NCI-H187 treated with DMSO at 0.1 percent for 48 hours (cell line): Measurements from ENCODE around the gene FCHO2.

ENCODE experiments used
- DNase-seq: peaks from one replicate; lab custom pipeline; 2025; lab: John Stamatoyannopoulos, UW

FCHO2 gene

GRCh38 chr5:73111536-73111935, 155.7 kb downstream of the FCHO2 start:
- no peak for DNase-seq

- no peak for DNase-seq
Measured at GRCh38 chr5:73112359-73112758, 156.5 kb downstream of the FCHO2 start.

GRCh38 chr5:73114044-73114688, 158.3 kb downstream of the FCHO2 start:
- DNase-seq: no peak

- DNase-seq: no peak
Measured at GRCh38 chr5:73115399-73116051, 159.7 kb downstream of the FCHO2 start.

- no peak for DNase-seq
Measured at GRCh38 chr5:73116506-73116905, 160.7 kb downstream of the FCHO2 start.

GRCh38 chr5:73117088-73117740, 161.4 kb downstream of the FCHO2 start:
- no peak for DNase-seq

GRCh38 chr5:73118391-73118973, 162.6 kb downstream of the FCHO2 start:
- no peak for DNase-seq

GRCh38 chr5:73119451-73120157, 163.8 kb downstream of the FCHO2 start:
- no peak for DNase-seq

GRCh38 chr5:73120222-73121118, 164.6 kb downstream of the FCHO2 start, which contains the start of gene TMEM171:
Gene TMEM171 (plus strand): TSS chr5:73120575. CDS start chr5:73123374, 2,799 bp downstream.
- DNase-seq: no peak

GRCh38 chr5:73121119-73121463, 165.2 kb downstream of the FCHO2 start:
- no peak for DNase-seq

- no peak for DNase-seq
Measured at GRCh38 chr5:73122875-73123810, 167.3 kb downstream of the FCHO2 start.

GRCh38 chr5:73125289-73125688, 169.4 kb downstream of the FCHO2 start:
- no peak for DNase-seq

GRCh38 chr5:73126381-73126780, 170.5 kb downstream of the FCHO2 start:
- DNase-seq: no peak

GRCh38 chr5:73126957-73127356, 171.1 kb downstream of the FCHO2 start:
- no peak for DNase-seq

- DNase-seq: no peak
Measured at GRCh38 chr5:73129143-73129542, 173.3 kb downstream of the FCHO2 start.

- no peak for DNase-seq
Measured at GRCh38 chr5:73130811-73131210, 175.0 kb downstream of the FCHO2 start.

- DNase-seq: no peak
Measured at GRCh38 chr5:73131711-73132425, 176.0 kb downstream of the FCHO2 start.

GRCh38 chr5:73132759-73133158, 176.9 kb downstream of the FCHO2 start:
- no peak for DNase-seq

GRCh38 chr5:73135021-73135420, 179.2 kb downstream of the FCHO2 start:
- no peak for DNase-seq
